Chondrocyte (in vitro differentiated cells): Measurements from ENCODE around the gene SMARCC1. TPM values are rescaled to one million over a fixed set of nuclear protein-coding genes. Genes with fewer than 3 reads are reported as not detected.
"Not testable (repeated sequence)": the region's sequence is repeated elsewhere in the genome, so short reads cannot be mapped to it uniquely, and the experiment has no call there.

Experiments used
- DNase-seq: peaks from one replicate; pipeline ENCODE4 v3.0.0; 2021; ENCODE audit warnings: mixed read lengths, low spot score
- H3K27ac Mint-ChIP-seq: one replicate; pipeline ENCODE4 v1.8.0; 2021; ENCODE audit warnings: mild to moderate bottlenecking, moderate library complexity, mixed read lengths; ENCODE audit not compliant: unreplicated experiment
- H3K27me3 Mint-ChIP-seq: 2 replicates; pipeline ENCODE4 v1.8.0; 2021; ENCODE audit warnings: low read depth, mixed read lengths
- H3K36me3 Mint-ChIP-seq: 2 replicates; pipeline ENCODE4 v1.8.0; 2021; ENCODE audit warnings: low read depth, mixed read lengths
- H3K4me1 Mint-ChIP-seq: 2 replicates; pipeline ENCODE4 v1.8.0; 2021; ENCODE audit warnings: low read depth, mild to moderate bottlenecking, mixed read lengths
- H3K4me3 Mint-ChIP-seq: one replicate; pipeline ENCODE4 v1.8.0; 2021; ENCODE audit warnings: mild to moderate bottlenecking, moderate library complexity, mixed read lengths; ENCODE audit not compliant: unreplicated experiment
- H3K9me3 Mint-ChIP-seq: 2 replicates; pipeline ENCODE4 v1.8.0; 2021; ENCODE audit warnings: low read depth, mixed read lengths
- total RNA-seq: library from RNA; stranded (reverse); gene quantifications from 3 replicates; pipeline ENCODE4 v1.2.1, GENCODE V29; 2021
- TF ChIP-seq, protein P1 (sequence below): fragments of 200-600 bp; sonication (generic); IDR thresholded peaks from 2 replicates; pipeline ENCODE4 v1.5.0; 2021; ENCODE audit warnings: antibody characterized with exemption, mild to moderate bottlenecking, moderate library complexity

The SMARCC1 gene
- total RNA-seq, 1 donor from 2014 or later = 83.5 TPM

DNA sequence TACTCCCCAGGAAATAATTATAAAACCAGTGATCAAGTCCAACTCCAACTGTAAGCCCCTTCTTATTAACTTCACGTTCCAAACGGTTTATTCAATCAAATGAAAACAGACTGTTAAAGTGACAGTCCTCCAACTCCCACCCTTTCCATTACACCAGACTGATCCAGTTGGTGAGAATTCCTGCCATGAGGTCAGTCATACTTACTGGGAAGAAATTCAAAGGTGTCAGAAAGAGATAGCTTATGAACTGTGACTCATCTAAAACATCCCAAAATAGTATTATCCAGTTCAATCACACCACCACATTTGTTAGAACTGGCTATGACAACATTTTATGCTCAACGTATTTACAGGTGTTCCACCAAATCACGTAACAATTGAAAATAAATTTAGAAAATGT lies 19.5 kb downstream of the SMARCC1 start:
- Mint-ChIP-seq H3K9me3 (no peaks in the 10 kb centered on the region), H3K27me3 (no peaks in the 10 kb centered on the region), H3K36me3 (no peaks in the 10 kb centered on the region), H3K4me3 (no peak overlapping the region), H3K27ac (peak overlapping the region; percentile 68), H3K4me1 (peaks cover 24% of the 10 kb centered on the region)
- TF ChIP-seq, protein P1, sequence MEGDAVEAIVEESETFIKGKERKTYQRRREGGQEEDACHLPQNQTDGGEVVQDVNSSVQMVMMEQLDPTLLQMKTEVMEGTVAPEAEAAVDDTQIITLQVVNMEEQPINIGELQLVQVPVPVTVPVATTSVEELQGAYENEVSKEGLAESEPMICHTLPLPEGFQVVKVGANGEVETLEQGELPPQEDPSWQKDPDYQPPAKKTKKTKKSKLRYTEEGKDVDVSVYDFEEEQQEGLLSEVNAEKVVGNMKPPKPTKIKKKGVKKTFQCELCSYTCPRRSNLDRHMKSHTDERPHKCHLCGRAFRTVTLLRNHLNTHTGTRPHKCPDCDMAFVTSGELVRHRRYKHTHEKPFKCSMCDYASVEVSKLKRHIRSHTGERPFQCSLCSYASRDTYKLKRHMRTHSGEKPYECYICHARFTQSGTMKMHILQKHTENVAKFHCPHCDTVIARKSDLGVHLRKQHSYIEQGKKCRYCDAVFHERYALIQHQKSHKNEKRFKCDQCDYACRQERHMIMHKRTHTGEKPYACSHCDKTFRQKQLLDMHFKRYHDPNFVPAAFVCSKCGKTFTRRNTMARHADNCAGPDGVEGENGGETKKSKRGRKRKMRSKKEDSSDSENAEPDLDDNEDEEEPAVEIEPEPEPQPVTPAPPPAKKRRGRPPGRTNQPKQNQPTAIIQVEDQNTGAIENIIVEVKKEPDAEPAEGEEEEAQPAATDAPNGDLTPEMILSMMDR = no peak
- DNase-seq = no peak

DNA sequence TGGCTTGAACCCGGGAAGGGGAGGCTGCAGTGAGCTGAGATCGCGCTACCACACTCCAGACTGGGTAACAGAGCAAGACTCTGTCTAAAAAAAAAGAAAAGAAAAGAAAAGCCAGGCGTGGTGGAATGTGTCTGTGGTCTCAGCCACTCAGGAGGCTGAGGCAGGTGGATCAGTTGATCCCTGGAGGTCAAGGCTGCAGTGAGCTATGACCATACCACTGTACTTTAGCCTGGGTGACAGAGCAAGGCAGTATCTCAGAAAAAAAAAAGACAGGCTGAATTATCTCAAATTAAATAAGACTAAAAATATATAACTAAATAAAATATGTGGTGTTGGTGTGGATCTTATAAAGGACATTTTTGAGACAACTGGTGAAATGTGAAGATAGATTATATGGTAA lies 20.6 kb downstream of the SMARCC1 start:
- Mint-ChIP-seq H3K36me3 (peaks cover 3% of the 10 kb centered on the region), H3K4me1 (peaks cover 16% of the 10 kb centered on the region), H3K27me3 (no peaks in the 10 kb centered on the region), H3K4me3 (no peak overlapping the region), H3K27ac (no peak overlapping the region), H3K9me3 (peaks cover 3% of the 10 kb centered on the region)
- TF ChIP-seq, protein P1 = no peak
- no peak for DNase-seq

DNA sequence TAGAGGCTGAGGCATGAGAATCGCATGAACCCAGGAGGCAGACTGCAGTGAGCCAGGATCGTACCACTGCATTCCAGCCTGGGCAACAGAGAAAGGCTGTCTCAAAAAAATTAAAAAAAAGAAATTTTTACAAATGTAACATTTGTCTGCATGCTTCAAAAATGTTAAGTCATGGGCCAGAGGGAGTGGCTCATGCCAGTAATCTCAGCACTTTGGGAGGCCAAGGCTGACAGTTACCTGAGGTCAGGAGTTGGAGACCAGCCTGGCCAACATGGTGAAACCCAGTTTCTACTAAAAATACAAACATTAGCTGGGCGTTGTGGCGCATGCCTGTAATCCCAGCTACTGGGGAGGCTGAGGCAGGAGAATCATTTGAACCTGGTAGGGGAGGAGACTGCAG lies 21.5 kb downstream of the SMARCC1 start:
- not testable (repeated sequence) for H3K9me3 Mint-ChIP-seq, H3K36me3 Mint-ChIP-seq, H3K4me3 Mint-ChIP-seq, H3K27me3 Mint-ChIP-seq, DNase-seq
- peaks cover 10% of the 10 kb centered on the region for H3K4me1 Mint-ChIP-seq
- H3K27ac Mint-ChIP-seq = peak overlapping the region; percentile 27

DNA sequence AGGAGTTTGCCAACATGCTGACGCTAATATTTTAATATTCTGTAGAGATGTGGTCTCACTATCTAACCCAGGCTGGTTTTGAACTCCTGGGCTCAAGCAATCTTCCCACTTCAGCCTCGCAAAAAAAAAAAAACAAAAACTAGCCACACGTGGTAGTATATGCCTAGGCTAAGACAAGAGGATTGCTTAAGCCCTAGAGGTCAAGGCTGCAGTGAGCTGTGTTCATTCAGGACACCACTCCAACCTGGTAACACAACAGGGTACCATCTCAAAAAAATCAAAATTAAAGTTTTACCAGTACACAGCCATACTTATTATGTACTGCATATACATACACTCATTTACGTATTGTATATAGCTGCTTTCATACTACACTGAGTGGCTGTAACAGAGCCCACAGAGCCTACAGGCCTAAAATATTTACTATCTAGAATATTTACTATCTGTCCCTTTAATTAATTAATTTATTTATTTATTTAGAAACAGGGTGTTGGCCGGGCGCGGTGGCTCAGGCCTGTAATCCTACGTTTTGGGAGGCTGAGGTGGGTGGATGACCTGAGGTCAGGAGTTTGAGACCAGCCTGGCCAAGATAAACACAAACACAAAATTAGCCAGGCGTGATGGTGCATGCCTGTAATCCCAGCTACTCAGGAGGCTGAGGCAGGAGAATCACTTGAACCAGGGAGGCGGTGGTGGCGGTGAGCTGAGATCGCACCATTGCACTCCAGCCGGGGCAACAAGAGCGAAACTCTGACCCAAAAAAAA lies 23.2 kb downstream of the SMARCC1 start:
- DNase-seq = no peak
- Mint-ChIP-seq H3K27ac (no peak overlapping the region), H3K27me3 (no peaks in the 10 kb centered on the region), H3K36me3 (peaks cover 3% of the 10 kb centered on the region), H3K4me3 (no peak overlapping the region), H3K4me1 (peaks cover 10% of the 10 kb centered on the region), H3K9me3 (peaks cover 3% of the 10 kb centered on the region)
- TF ChIP-seq, protein P1 = no peak

DNA sequence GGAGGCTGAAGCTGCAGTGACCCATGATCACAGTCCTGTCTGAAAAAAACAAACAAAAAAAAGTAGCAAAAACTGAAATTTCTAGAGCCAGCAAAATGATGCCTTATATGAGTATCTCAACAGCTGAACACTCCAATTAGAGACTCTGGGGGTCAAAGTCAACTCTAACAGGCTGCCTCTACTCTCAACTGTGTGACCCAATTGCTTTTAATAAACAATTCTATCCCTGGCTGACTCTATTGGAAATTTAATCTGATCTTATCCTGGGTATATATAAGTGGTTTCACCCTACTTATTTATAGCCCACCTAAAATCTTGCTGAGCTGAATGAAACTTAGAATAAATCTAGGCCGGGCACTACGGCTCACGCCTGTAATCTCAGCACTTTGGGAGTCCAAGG lies 29.0 kb downstream of the SMARCC1 start:
- TF ChIP-seq, protein P1 = no peak
- Mint-ChIP-seq H3K9me3 (peaks cover 3% of the 10 kb centered on the region), H3K27me3 (no peaks in the 10 kb centered on the region), H3K27ac (peak overlapping the region; percentile 36), H3K4me3 (no peak overlapping the region), H3K36me3 (peaks cover 3% of the 10 kb centered on the region), H3K4me1 (no peaks in the 10 kb centered on the region)
- DNase-seq = no peak

DNA sequence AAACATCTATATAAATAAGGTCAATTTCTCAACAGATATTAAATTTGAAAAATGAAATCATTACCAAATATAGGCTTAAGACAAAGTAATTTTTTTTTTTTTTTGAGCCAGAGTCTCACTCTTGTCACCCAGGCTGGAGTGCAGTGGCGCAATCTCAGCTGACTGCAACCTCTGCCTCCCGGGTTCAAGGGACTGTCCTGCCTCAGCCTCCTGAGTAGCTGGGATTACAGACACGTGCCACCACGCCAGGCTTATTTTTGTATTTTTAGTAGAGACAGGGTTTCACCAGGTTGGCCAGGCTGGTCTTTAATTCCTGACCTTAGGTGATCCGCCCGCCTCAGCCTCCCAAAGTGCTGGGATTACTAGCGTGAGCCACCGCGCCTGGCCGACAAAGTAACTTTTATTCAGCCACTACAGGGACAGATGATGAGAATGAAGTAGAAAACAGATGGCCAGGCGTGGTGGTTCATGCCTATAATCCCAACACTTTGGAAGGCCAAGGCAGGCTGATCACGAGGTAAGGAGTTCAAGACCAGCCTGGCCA lies 30.8 kb downstream of the SMARCC1 start:
- not testable (repeated sequence) for H3K9me3 Mint-ChIP-seq, H3K36me3 Mint-ChIP-seq, H3K27me3 Mint-ChIP-seq, H3K27ac Mint-ChIP-seq, DNase-seq, H3K4me3 Mint-ChIP-seq, H3K4me1 Mint-ChIP-seq
